Measurements from ENCODE around the gene FAM72C.
"Not testable (repeated sequence)": the region's sequence is repeated elsewhere in the genome, so short reads cannot be mapped to it uniquely, and the experiment has no call there.

DNA sequence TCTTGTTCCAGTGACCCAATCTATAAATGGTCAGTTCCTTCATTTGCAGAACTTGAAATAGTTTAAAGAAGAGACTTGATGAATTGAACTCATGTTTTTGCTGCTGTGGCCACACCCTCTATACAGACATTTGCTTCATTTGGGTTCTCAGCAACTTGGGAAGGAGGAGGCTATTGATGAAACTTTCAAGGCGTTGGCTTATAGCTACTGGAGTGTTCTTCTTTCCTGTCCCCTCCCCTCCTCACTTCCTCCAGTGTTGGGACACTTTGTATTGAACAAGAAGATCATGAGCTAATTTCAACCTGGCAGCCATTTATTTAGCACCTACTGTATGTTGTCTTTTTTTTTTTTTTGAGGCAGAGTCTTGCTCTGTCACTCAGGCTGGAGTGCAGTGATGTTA is 17.9 kb upstream of the FAM72C start:
- TF ChIP-seq, protein P1, sequence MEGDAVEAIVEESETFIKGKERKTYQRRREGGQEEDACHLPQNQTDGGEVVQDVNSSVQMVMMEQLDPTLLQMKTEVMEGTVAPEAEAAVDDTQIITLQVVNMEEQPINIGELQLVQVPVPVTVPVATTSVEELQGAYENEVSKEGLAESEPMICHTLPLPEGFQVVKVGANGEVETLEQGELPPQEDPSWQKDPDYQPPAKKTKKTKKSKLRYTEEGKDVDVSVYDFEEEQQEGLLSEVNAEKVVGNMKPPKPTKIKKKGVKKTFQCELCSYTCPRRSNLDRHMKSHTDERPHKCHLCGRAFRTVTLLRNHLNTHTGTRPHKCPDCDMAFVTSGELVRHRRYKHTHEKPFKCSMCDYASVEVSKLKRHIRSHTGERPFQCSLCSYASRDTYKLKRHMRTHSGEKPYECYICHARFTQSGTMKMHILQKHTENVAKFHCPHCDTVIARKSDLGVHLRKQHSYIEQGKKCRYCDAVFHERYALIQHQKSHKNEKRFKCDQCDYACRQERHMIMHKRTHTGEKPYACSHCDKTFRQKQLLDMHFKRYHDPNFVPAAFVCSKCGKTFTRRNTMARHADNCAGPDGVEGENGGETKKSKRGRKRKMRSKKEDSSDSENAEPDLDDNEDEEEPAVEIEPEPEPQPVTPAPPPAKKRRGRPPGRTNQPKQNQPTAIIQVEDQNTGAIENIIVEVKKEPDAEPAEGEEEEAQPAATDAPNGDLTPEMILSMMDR (conservative IDR thresholded peaks at IDR 0.05; ENCODE audit: low read depth, low read length): not testable (repeated sequence)
- not testable (repeated sequence) for TF ChIP-seq RAD21 (IDR thresholded peaks at IDR 0.05; ENCODE audit: low read length); CHD1 (IDR thresholded peaks at IDR 0.05; ENCODE audit: low read depth, low read length); POLR2A (IDR thresholded peaks at IDR 0.05; ENCODE audit: low read depth, low read length); MAZ (IDR thresholded peaks at IDR 0.05; ENCODE audit: borderline replicate concordance, low read depth, low read length); SMC3 (IDR thresholded peaks at IDR 0.05; ENCODE audit: low read depth, low read length); MXI1 (IDR thresholded peaks at IDR 0.05; ENCODE audit: borderline replicate concordance, low read depth, low read length); MAFK (IDR thresholded peaks at IDR 0.05; ENCODE audit: low read depth, low read length); RFX5 (IDR thresholded peaks at IDR 0.05; ENCODE audit: low read depth, low read length); CEBPB (IDR thresholded peaks at IDR 0.05; ENCODE audit: low read depth, low read length); RCOR1 (IDR thresholded peaks at IDR 0.05; ENCODE audit: insufficient replicate concordance, low read length); BHLHE40 (IDR thresholded peaks at IDR 0.05; ENCODE audit: low read depth, low read length)
- TF ChIP-seq, protein P2, sequence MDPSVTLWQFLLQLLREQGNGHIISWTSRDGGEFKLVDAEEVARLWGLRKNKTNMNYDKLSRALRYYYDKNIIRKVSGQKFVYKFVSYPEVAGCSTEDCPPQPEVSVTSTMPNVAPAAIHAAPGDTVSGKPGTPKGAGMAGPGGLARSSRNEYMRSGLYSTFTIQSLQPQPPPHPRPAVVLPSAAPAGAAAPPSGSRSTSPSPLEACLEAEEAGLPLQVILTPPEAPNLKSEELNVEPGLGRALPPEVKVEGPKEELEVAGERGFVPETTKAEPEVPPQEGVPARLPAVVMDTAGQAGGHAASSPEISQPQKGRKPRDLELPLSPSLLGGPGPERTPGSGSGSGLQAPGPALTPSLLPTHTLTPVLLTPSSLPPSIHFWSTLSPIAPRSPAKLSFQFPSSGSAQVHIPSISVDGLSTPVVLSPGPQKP (IDR thresholded peaks at IDR 0.05; ENCODE audit: borderline replicate concordance, low read depth, low read length): not testable (repeated sequence)
- TF ChIP-seq, protein P3, sequence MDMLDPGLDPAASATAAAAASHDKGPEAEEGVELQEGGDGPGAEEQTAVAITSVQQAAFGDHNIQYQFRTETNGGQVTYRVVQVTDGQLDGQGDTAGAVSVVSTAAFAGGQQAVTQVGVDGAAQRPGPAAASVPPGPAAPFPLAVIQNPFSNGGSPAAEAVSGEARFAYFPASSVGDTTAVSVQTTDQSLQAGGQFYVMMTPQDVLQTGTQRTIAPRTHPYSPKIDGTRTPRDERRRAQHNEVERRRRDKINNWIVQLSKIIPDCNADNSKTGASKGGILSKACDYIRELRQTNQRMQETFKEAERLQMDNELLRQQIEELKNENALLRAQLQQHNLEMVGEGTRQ (IDR thresholded peaks at IDR 0.05; ENCODE audit: low read depth, low read length): not testable (repeated sequence)
